IMR-90 (cell line): ENCODE results near the gene SEC16A. TPM values are rescaled to one million over a fixed set of nuclear protein-coding genes. Genes with fewer than 3 reads are reported as not detected.

Source experiments
- ATAC-seq: fragments of 200-7000 bp; cut with Tn5 transposase; 2 replicates; pipeline ENCODE4 v1.9.1; 2020; ENCODE audit warnings: low read depth, mild to moderate bottlenecking, moderate library complexity
- BruUV-seq: library from RNA; stranded (reverse); fragments of 400-500 nt; replicated peaks from 2 replicates; lab custom pipeline; 2021; lab: Mats Ljungman, UMichigan
- CTCF ChIA-PET: fragments of 300-600 bp; formaldehyde crosslinking; extraction: SDS; loops from one replicate; lab custom pipeline; 2021; ENCODE audit warnings: antibody characterized with exemption; lab: Yijun Ruan, JAX
- POLR2A ChIA-PET: fragments of 300-600 bp; sonication (Branson Sonifier 250); formaldehyde crosslinking; loops from one replicate; lab custom pipeline; 2022; ENCODE audit warnings: antibody characterized with exemption; ENCODE audit not compliant: unreplicated experiment; lab: Charles Lee
- DNase-seq: peaks from one replicate; pipeline ENCODE4 v3.0.0; 2013
- H2AFZ ChIP-seq: replicated peaks from 2 replicates; pipeline ENCODE3; 2013; ENCODE audit warnings: low read length, mild to moderate bottlenecking; ENCODE audit not compliant: poor library complexity
- H2AK5ac ChIP-seq: 2 replicates; pipeline ENCODE4 v1.6.1; 2013; ENCODE audit warnings: low read depth, low read length, inconsistent platforms
- H2AK9ac ChIP-seq: replicated peaks from 2 replicates; pipeline ENCODE3; 2013; ENCODE audit warnings: mild to moderate bottlenecking, low read depth, low read length, moderate library complexity; ENCODE audit not compliant: poor library complexity
- H2BK120ac ChIP-seq: 2 replicates; pipeline ENCODE4 v1.6.1; 2013; ENCODE audit warnings: low read depth, low read length, inconsistent platforms
- H2BK15ac ChIP-seq: 3 replicates; pipeline ENCODE4 v1.6.1; 2013; ENCODE audit warnings: low read depth, low read length, inconsistent platforms
- H2BK20ac ChIP-seq: 2 replicates; pipeline ENCODE4 v1.6.1; 2013; ENCODE audit warnings: low read depth, mild to moderate bottlenecking, inconsistent platforms, low read length, moderate library complexity
- H2BK5ac ChIP-seq: 2 replicates; pipeline ENCODE4 v1.6.1; 2013; ENCODE audit warnings: mild to moderate bottlenecking, low read depth, low read length, inconsistent platforms; ENCODE audit not compliant: poor library complexity, severe bottlenecking
- H3K14ac ChIP-seq: replicated peaks from 2 replicates; pipeline ENCODE4 v1.6.1; 2013; ENCODE audit warnings: low read depth, low read length, inconsistent platforms
- H3K18ac ChIP-seq: 2 replicates; pipeline ENCODE4 v1.6.1; 2013; ENCODE audit warnings: low read depth, low read length, control low read depth
- H3K23ac ChIP-seq: 2 replicates; pipeline ENCODE4 v1.6.1; 2013; ENCODE audit warnings: low read depth, low read length, inconsistent platforms
- H3K27ac ChIP-seq: 2 replicates; pipeline ENCODE4 v1.5.1; 2013; ENCODE audit warnings: mild to moderate bottlenecking, control low read depth, low read length; ENCODE audit not compliant: insufficient read depth
- H3K27me3 ChIP-seq: 2 replicates; pipeline ENCODE4 v1.6.1; 2013; ENCODE audit warnings: low read length; ENCODE audit not compliant: control insufficient read depth, insufficient read depth
- H3K36me3 ChIP-seq: 2 replicates; pipeline ENCODE4 v1.6.1; 2013; ENCODE audit warnings: low read length, mixed read lengths; ENCODE audit not compliant: control insufficient read depth, insufficient read depth
- H3K4ac ChIP-seq: 2 replicates; pipeline ENCODE4 v1.6.1; 2013; ENCODE audit warnings: low read depth, low read length, inconsistent platforms
- H3K4me1 ChIP-seq: 2 replicates; pipeline ENCODE4 v1.6.1; 2013; ENCODE audit warnings: low read length, mixed read lengths; ENCODE audit not compliant: control insufficient read depth, insufficient read depth
- H3K4me2 ChIP-seq: 2 replicates; pipeline ENCODE4 v1.6.1; 2013; ENCODE audit warnings: low read depth, mild to moderate bottlenecking, control low read depth, low read length, moderate library complexity
- H3K4me3 ChIP-seq: 2 replicates; pipeline ENCODE4 v1.5.1; 2013; ENCODE audit warnings: low read depth, mild to moderate bottlenecking, control low read depth, low read length, moderate library complexity; ENCODE audit not compliant: insufficient read depth
- H3K56ac ChIP-seq: 2 replicates; pipeline ENCODE4 v1.6.1; 2013; ENCODE audit warnings: low read length, inconsistent platforms; ENCODE audit not compliant: insufficient read depth; ENCODE audit errors: extremely low read depth
- H3K79me1 ChIP-seq, 2 experiments: 2 replicates each; pipeline ENCODE4 v1.6.1; 2013; ENCODE audit warnings: low read length in 2 of 2, inconsistent platforms in 1 of 2, low read depth in 1 of 2
- H3K9ac ChIP-seq: 2 replicates; pipeline ENCODE4 v1.6.1; 2013; ENCODE audit warnings: low read depth, low read length, control low read depth
- H3K9me1 ChIP-seq: 2 replicates; pipeline ENCODE4 v1.6.1; 2013; ENCODE audit warnings: low read length, inconsistent platforms; ENCODE audit not compliant: insufficient read depth
- H3K9me3 ChIP-seq: 2 replicates; pipeline ENCODE4 v1.6.1; 2013; ENCODE audit warnings: low read length; ENCODE audit not compliant: control insufficient read depth, insufficient read depth
- H4K20me1 ChIP-seq: 2 replicates; pipeline ENCODE4 v1.6.1; 2013; ENCODE audit warnings: low read length, inconsistent platforms; ENCODE audit not compliant: insufficient read depth
- H4K5ac ChIP-seq: 2 replicates; pipeline ENCODE4 v1.6.1; 2013; ENCODE audit warnings: mild to moderate bottlenecking, low read depth, low read length, control low read depth
- H4K8ac ChIP-seq, 2 experiments: 2 replicates each; pipeline ENCODE4 v1.6.1; 2013; ENCODE audit warnings: low read depth in 2 of 2, low read length in 2 of 2, control low read depth in 1 of 2, inconsistent platforms in 1 of 2
- H4K91ac ChIP-seq: 2 replicates; pipeline ENCODE4 v1.6.1; 2013; ENCODE audit warnings: low read depth, low read length, inconsistent platforms; ENCODE audit not compliant: insufficient read depth
- CHD1 ChIP-seq: IDR thresholded peaks from 2 replicates; pipeline ENCODE4 v1.6.1; 2012; ENCODE audit warnings: low read depth, low read length, improper control_type of control experiment
- FOS ChIP-seq: fragments of 150-350 bp; IDR thresholded peaks from 2 replicates; pipeline ENCODE4 v1.6.1; 2016; ENCODE audit warnings: low read depth, low read length
- MAZ ChIP-seq: IDR thresholded peaks from 2 replicates; pipeline ENCODE4 v1.6.1; 2012; ENCODE audit warnings: low read depth, mild to moderate bottlenecking, low read length, improper control_type of control experiment, moderate library complexity, borderline replicate concordance
- MXI1 ChIP-seq: IDR thresholded peaks from 2 replicates; pipeline ENCODE4 v1.6.1; 2012; ENCODE audit warnings: low read depth, mild to moderate bottlenecking, low read length, moderate library complexity, borderline replicate concordance
- NFE2L2 ChIP-seq: fragments of 150-350 bp; IDR thresholded peaks from 2 replicates; pipeline ENCODE4 v1.6.1; 2016; ENCODE audit warnings: low read depth, mild to moderate bottlenecking, low read length
- RAD21 ChIP-seq: IDR thresholded peaks from 2 replicates; pipeline ENCODE4 v1.6.1; 2012; ENCODE audit warnings: low read length, improper control_type of control experiment
- RCOR1 ChIP-seq: IDR thresholded peaks from 2 replicates; pipeline ENCODE4 v1.6.1; 2012; ENCODE audit warnings: mild to moderate bottlenecking, low read length, improper control_type of control experiment; ENCODE audit not compliant: insufficient replicate concordance
- USF2 ChIP-seq: fragments of 150-350 bp; IDR thresholded peaks from 2 replicates; pipeline ENCODE4 v1.6.1; 2017; ENCODE audit warnings: mild to moderate bottlenecking, antibody characterized with exemption, low read length, low read depth
- WGBS, 2 experiments: methylation state at CpG; one replicate each; pipeline versions ENCODE4 v1.1.5 to v1.1.7; 2013; ENCODE audit warnings: missing lambda C conversion rate in 2 of 2; ENCODE audit not compliant: insufficient read length in 1 of 2; ENCODE audit errors: extremely low coverage in 2 of 2; 5-methylcytosine and 5-hydroxymethylcytosine counted together
- dilution Hi-C: fragments of 300-500 bp; cut with HindIII; formaldehyde crosslinking; loops from one replicate; pipeline ENCODE4 v1.14.3; 2018; ENCODE audit warnings: low sequenced_read_pairs; ENCODE audit not compliant: unreplicated experiment
- in situ Hi-C: fragments of 300-500 bp; cut with MboI; formaldehyde crosslinking; loops from 3 replicates; pipeline ENCODE4 v1.14.3; 2019; ENCODE audit warnings: low sequenced_read_pairs, inconsistent platforms, mixed read lengths
- intact Hi-C: fragments of 100-400 bp; cut with micrococcal nuclease; formaldehyde crosslinking; loops from 2 replicates; pipeline ENCODE4 v1.10.0; 2022
- polyA plus RNA-seq, 3 experiments: library from polyadenylated mRNA; depleted of rRNA; stranded (reverse); fragments of >200 nt; gene quantifications; 2 replicates each; pipeline ENCODE4 v1.2.3, GENCODE V29; 2012; ENCODE audit warnings: low replicate concordance in 1 of 3
- total RNA-seq: library from RNA; depleted of rRNA; stranded (reverse); fragments of >200 nt; gene quantifications from 2 replicates; pipeline ENCODE4 v1.2.3, GENCODE V29; 2012

SEC16A gene
- total and polyA plus RNA-seq, 2 of the 4 experiments (the other 2 are of a cell fraction) = 12.2 to 48.1 TPM

GRCh38 chr9:136424750-136425362 is 58.0 kb downstream of the SEC16A start:
- WGBS, 2 experiments = 96% methylated on average over 14 of the region's 27 CpGs; no CpG with 5 or more reads in 1 of the 2 experiments
- Histone ChIP-seq H4K91ac (no peak overlapping the region), H2AK9ac (no peak overlapping the region), H3K36me3 (peaks cover 59% of the 10 kb centered on the region), H2BK120ac (no peak overlapping the region), H3K23ac (no peak overlapping the region), H3K4ac (no peak overlapping the region), H3K27me3 (no peaks in the 10 kb centered on the region), H3K18ac (no peak overlapping the region), H4K20me1 (peaks cover 6% of the 10 kb centered on the region; the same call in 1 of the 2 replicates), H4K8ac (no peak overlapping the region), H3K9ac (no peak overlapping the region), H3K14ac (no peak overlapping the region), H3K79me1 (no peaks in the 10 kb centered on the region; a peak in 1 of 4 replicates), H2AK5ac (no peak overlapping the region), H3K4me1 (no peaks in the 10 kb centered on the region), H3K4me3 (no peak overlapping the region), H2BK20ac (no peak overlapping the region), H2BK15ac (no peak overlapping the region), H3K9me1 (no peaks in the 10 kb centered on the region), H3K9me3 (no peaks in the 10 kb centered on the region), H4K5ac (no peak overlapping the region), H2BK5ac (no peak overlapping the region), H2AFZ (no peak overlapping the region), H3K27ac (no peak overlapping the region), H3K4me2 (no peak overlapping the region), H3K56ac (no peak overlapping the region)
- ATAC-seq = no peak
- intact Hi-C loops (no loop called here), in situ Hi-C loops (no loop called here), dilution Hi-C loops (no loop called here)
- BruUV-seq = no TSS peak
- no peak for TF ChIP-seq MAZ
- no peak for TF ChIP-seq CHD1
- TF ChIP-seq RCOR1 = no peak
- TF ChIP-seq NFE2L2 = no peak
- TF ChIP-seq USF2 = no peak
- no peak for TF ChIP-seq RAD21
- TF ChIP-seq MXI1 = no peak
- no peak for TF ChIP-seq FOS
- ChIA-PET CTCF (interaction anchor here (1.3 kb wide), 1 partner anchor 15 kb away, joined by 3 read pairs; no protein-coding TSS in a partner anchor), POLR2A (no interaction called here)
- DNase-seq = no peak
